Endothelial cell of umbilical vein (primary cell): ENCODE results near the gene MYRIP. TPM values are rescaled to one million over a fixed set of nuclear protein-coding genes. Genes with fewer than 3 reads are reported as not detected.

Experiments used
- BruUV-seq: library from RNA; stranded (reverse); fragments of 400-500 nt; replicated peaks from 2 replicates; lab custom pipeline; 2021; lab: Mats Ljungman, UMichigan
- CTCF ChIA-PET: fragments of 300-600, 350-600 bp; sonication (Branson Sonifier 250); formaldehyde crosslinking; loops from one replicate; lab custom pipeline; 2021; ENCODE audit warnings: antibody characterized with exemption, inconsistent platforms; lab: Charles Lee
- POLR2A ChIA-PET: fragments of 300-600, 350-600 bp; sonication (Branson Sonifier 250); formaldehyde crosslinking; loops from one replicate; lab custom pipeline; 2021; ENCODE audit warnings: antibody characterized with exemption, inconsistent platforms; lab: Charles Lee
- DNase-seq: peaks from one replicate; pipeline ENCODE4 v3.0.0-alpha.2; 2011; ENCODE audit warnings: low read depth, low spot score
- FAIRE-seq: peaks from 2 replicates; lab custom pipeline; 2011; peaks lifted over from hg19 to GRCh38; lab: Jason Lieb, UNC
- H2AFZ ChIP-seq: 2 replicates; pipeline ENCODE4 v1.6.0; 2012; ENCODE audit warnings: low read depth, low read length, control low read depth, inconsistent platforms
- H3K27ac ChIP-seq: 2 replicates; pipeline ENCODE4 v1.5.1; 2011; ENCODE audit warnings: low read depth, mild to moderate bottlenecking, control low read depth, low read length, moderate library complexity; ENCODE audit not compliant: insufficient read depth
- H3K27me3 ChIP-seq, 2 experiments: 2 replicates each; pipeline versions ENCODE4 v1.6.0 to v1.6.1; 2011; ENCODE audit warnings: low read length in 2 of 2, mixed read lengths in 1 of 2; ENCODE audit not compliant: control insufficient read depth in 2 of 2, insufficient read depth in 2 of 2
- H3K36me3 ChIP-seq, 2 experiments: 2 replicates in 1 of 2; 3 replicates in 1 of 2; pipeline ENCODE4 v1.5.1; 2011; ENCODE audit warnings: low read length in 2 of 2, mild to moderate bottlenecking in 1 of 2, moderate library complexity in 1 of 2; ENCODE audit not compliant: control insufficient read depth in 2 of 2, insufficient read depth in 2 of 2; ENCODE audit errors: extremely low read depth in 1 of 2
- H3K4me1 ChIP-seq: 3 replicates; pipeline ENCODE4 v1.5.1; 2011; ENCODE audit warnings: mild to moderate bottlenecking, low read length; ENCODE audit not compliant: control insufficient read depth, insufficient read depth; ENCODE audit errors: extremely low read depth
- H3K4me2 ChIP-seq: 2 replicates; pipeline ENCODE4 v1.6.1; 2011; ENCODE audit warnings: low read length, control low read depth, mixed read lengths; ENCODE audit not compliant: insufficient read depth
- H3K4me3 ChIP-seq, 3 experiments: fragments of 200-600 bp in 1 of 3; sonication (generic), shearing (Covaris generic) in 1 of 3; replicated peaks in 1 of 3; 2 replicates each; pipeline ENCODE4 v1.5.1; 2011 to 2016; ENCODE audit warnings: control low read depth in 3 of 3, low read length in 3 of 3, mild to moderate bottlenecking in 2 of 3, inconsistent platforms in 1 of 3, low read depth in 1 of 3, moderate library complexity in 1 of 3; ENCODE audit not compliant: insufficient read depth in 1 of 3
- H3K79me2 ChIP-seq: 2 replicates; pipeline ENCODE4 v1.6.0; 2012; ENCODE audit warnings: low read length, inconsistent platforms; ENCODE audit not compliant: control insufficient read depth, insufficient read depth
- H3K9ac ChIP-seq: replicated peaks from 2 replicates; pipeline ENCODE3; 2011; ENCODE audit warnings: low read length, control low read depth; ENCODE audit not compliant: insufficient read depth; ENCODE audit errors: extremely low read depth
- H3K9me1 ChIP-seq: replicated peaks from 3 replicates; pipeline ENCODE4 v1.6.0; 2011; ENCODE audit warnings: mild to moderate bottlenecking, low read length; ENCODE audit not compliant: control insufficient read depth, insufficient read depth; ENCODE audit errors: extremely low read depth
- H3K9me3 ChIP-seq: replicated peaks from 2 replicates; pipeline ENCODE4 v1.5.1; 2012; ENCODE audit warnings: low read length, inconsistent platforms; ENCODE audit not compliant: control insufficient read depth, insufficient read depth
- H4K20me1 ChIP-seq: replicated peaks from 2 replicates; pipeline ENCODE3; 2011; ENCODE audit warnings: mild to moderate bottlenecking, low read length; ENCODE audit not compliant: control insufficient read depth, insufficient read depth; ENCODE audit errors: extremely low read depth
- CTCF ChIP-seq, 2 donors: IDR thresholded peaks; 1 replicate in 1 of 2; 2 replicates in 1 of 2; pipeline ENCODE4 v1.5.1; 2011; ENCODE audit warnings: low read length in 2 of 2, mild to moderate bottlenecking in 2 of 2, moderate library complexity in 2 of 2, control low read depth in 1 of 2, inconsistent platforms in 1 of 2, low read depth in 1 of 2; ENCODE audit not compliant: insufficient read depth in 1 of 2; ENCODE audit errors: extremely low read depth in 1 of 2
- EZH2 ChIP-seq: IDR thresholded peaks from 2 replicates; pipeline ENCODE4 v1.6.1; 2012; ENCODE audit warnings: borderline replicate concordance, low read depth, mild to moderate bottlenecking, moderate library complexity, low read length, inconsistent platforms; ENCODE audit not compliant: severe bottlenecking
- FOS ChIP-seq: IDR thresholded peaks from 2 replicates; pipeline ENCODE4 v1.6.1; 2011; ENCODE audit warnings: mild to moderate bottlenecking, low read length, moderate library complexity, borderline replicate concordance; ENCODE audit not compliant: insufficient read depth
- GATA2 ChIP-seq: IDR thresholded peaks from 2 replicates; pipeline ENCODE4 v1.7.0; 2011; ENCODE audit warnings: low read depth, mild to moderate bottlenecking, moderate library complexity, mixed read lengths, low read length; ENCODE audit not compliant: insufficient read length, insufficient read depth
- JUN ChIP-seq: IDR thresholded peaks from 2 replicates; pipeline ENCODE4 v1.6.1; 2011; ENCODE audit warnings: borderline replicate concordance, low read depth; ENCODE audit not compliant: insufficient read length, insufficient read depth
- MAX ChIP-seq: IDR thresholded peaks from 2 replicates; pipeline ENCODE4 v1.6.1; 2011; ENCODE audit not compliant: insufficient read depth, insufficient read length
- MYC ChIP-seq: IDR thresholded peaks from one replicate; pipeline ENCODE4 v1.6.1; 2011; ENCODE audit warnings: mild to moderate bottlenecking, low read depth, low read length
- POLR2A ChIP-seq: IDR thresholded peaks from 2 replicates; pipeline ENCODE4 v1.6.1; 2012; ENCODE audit warnings: low read depth, mild to moderate bottlenecking, control low read depth, low read length
- POLR2AphosphoS5 ChIP-seq: IDR thresholded peaks from 2 replicates; pipeline ENCODE4 v1.6.1; 2012; ENCODE audit warnings: low read depth, mild to moderate bottlenecking, control low read depth, low read length, moderate library complexity; ENCODE audit not compliant: insufficient read depth
- dilution Hi-C: fragments of 300-500 bp; cut with MboI; formaldehyde crosslinking; loops from one replicate; pipeline ENCODE4 v1.15.0; 2019; ENCODE audit warnings: low sequenced_read_pairs; ENCODE audit not compliant: extremely low pct_ligation_motif_present
- intact Hi-C: fragments of 100-400 bp; cut with micrococcal nuclease; formaldehyde crosslinking; loops from one replicate; pipeline ENCODE4 v1.10.0; 2022
- polyA plus RNA-seq, 4 experiments: library from polyadenylated mRNA; depleted of rRNA in 3 of 4; stranded (reverse) in 3 of 4; unstranded in 1 of 4; fragments of >200 nt; gene quantifications; 2 replicates each; pipeline versions ENCODE4 v1.2.1 to v1.2.3, GENCODE V29; 2011 to 2012; ENCODE audit warnings: missing spikeins in 1 of 4
- total RNA-seq: library from RNA; stranded (reverse); gene quantifications from 2 replicates; pipeline ENCODE4 v1.2.3, GENCODE V29; 2021

The MYRIP gene
- total and polyA plus RNA-seq, 2 donors (not counting 3 experiments of a cell fraction or from before 2014, with no cell fraction given), result 6.7 to 11.9 TPM

- dilution Hi-C loops (no loop called here), intact Hi-C loops (no loop called here)
- Histone ChIP-seq H2AFZ (no peak overlapping the region), H3K27me3 (no peaks in the 10 kb centered on the region), H3K4me1 (no peaks in the 10 kb centered on the region), H3K36me3 (no peaks in the 10 kb centered on the region), H3K9me3 (no peaks in the 10 kb centered on the region), H3K27ac (no peak overlapping the region), H3K4me2 (no peak overlapping the region), H3K4me3 (no peak overlapping the region), H3K79me2 (no peaks in the 10 kb centered on the region), H4K20me1 (no peaks in the 10 kb centered on the region), H3K9ac (no peak overlapping the region), H3K9me1 (no peaks in the 10 kb centered on the region)
- ChIA-PET POLR2A (no interaction called here), CTCF (interaction anchor here (1.0 to 1.8 kb wide), 2 partner anchors 13 to 22 kb away, joined by 3 to 4 read pairs; no protein-coding TSS in a partner anchor)
- TF ChIP-seq JUN, result no peak
- no peak for TF ChIP-seq MYC
- no peak for TF ChIP-seq CTCF (IDR thresholded peaks at IDR 0.05; ENCODE audit: extremely low read depth in 1 of 2, insufficient read depth in 1 of 2, low read depth in 1 of 2, low read length in 2 of 2)
- no peak for TF ChIP-seq POLR2A
- TF ChIP-seq FOS, result no peak
- TF ChIP-seq MAX, result no peak
- TF ChIP-seq GATA2, result no peak
- no peak for TF ChIP-seq POLR2AphosphoS5
- TF ChIP-seq EZH2, result no peak
- FAIRE-seq (no peak), DNase-seq (no peak)
- no TSS peak for BruUV-seq
Observed at GRCh38 chr3:39784922-39785321, 24.5 kb upstream of the MYRIP start.
